Measurements from ENCODE around the gene RGS7.

- no peak for TF ChIP-seq CTCF (conservative IDR thresholded peaks at IDR 0.05; ENCODE audit: low read length)
- TF ChIP-seq EZH2phosphoT487 (IDR thresholded peaks at IDR 0.05; ENCODE audit: borderline replicate concordance, low read depth, low read length) = no peak
Observed at GRCh38 chr1:241357366-241358340, 648 bp upstream of the RGS7 start.
